HPDE6-E6E7 (cell line): ENCODE data around the gene SRL.
"Not testable (repeated sequence)": the region's sequence is repeated elsewhere in the genome, so short reads cannot be mapped to it uniquely, and the experiment has no call there.

Source experiments
- DNase-seq: peaks from one replicate; pipeline ENCODE4 v3.0.0; 2011; ENCODE audit warnings: missing footprints; ENCODE audit errors: extremely low spot score

SRL gene

DNA sequence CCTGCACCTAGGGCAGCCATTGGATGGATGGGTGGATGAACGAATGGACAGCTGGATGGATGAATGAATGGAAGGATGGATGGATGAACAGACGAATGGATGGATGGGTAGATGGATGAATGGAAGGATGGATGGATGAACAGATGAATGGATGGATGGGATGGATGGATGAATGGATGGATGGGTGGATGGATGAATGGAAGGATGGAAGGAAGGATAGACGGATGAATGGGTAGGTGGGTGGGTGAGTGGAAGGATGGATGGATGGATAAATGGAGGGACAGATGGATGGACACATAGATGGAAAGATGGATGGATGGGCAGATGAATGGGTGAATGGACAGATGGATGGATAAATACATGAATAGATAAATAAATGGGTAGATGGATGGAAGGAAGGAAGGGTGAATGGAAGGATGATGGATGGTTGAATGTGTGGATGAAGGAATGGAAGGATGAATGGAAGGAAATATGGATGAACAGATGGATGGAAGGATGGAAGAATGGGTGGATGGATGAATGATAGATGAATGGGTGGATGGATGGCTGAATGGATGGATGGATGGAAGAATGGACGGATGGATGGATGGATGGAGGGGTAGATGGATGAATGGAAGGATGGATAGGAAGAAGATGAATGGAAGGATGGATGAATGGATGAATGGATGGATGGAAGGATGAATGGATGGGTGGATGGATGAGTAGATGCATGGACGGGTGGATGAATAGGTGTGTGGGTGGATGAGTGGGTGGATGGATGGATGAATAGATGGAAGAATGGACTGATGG is 15.4 kb downstream of the SRL start:
- DNase-seq: no peak

DNA sequence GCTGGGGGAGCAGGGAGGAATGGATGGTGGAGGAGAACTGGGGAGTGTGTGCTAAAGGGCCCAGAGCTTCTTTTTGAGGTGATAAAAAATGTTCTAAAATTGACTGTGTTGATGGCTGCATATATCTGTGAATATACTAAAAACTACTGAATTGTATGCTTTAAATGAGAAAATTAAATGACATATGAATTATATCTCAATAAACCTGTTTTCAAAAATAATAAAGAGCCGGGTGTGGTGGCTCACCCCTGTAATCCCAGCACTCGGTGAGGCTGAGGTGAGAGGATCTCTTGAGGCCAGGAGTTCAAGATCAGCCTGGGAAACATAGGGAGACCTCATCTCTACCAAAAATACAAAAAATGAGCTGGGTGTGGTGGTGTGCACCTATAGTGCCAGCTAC is 16.8 kb downstream of the SRL start:
- DNase-seq: no peak

DNA sequence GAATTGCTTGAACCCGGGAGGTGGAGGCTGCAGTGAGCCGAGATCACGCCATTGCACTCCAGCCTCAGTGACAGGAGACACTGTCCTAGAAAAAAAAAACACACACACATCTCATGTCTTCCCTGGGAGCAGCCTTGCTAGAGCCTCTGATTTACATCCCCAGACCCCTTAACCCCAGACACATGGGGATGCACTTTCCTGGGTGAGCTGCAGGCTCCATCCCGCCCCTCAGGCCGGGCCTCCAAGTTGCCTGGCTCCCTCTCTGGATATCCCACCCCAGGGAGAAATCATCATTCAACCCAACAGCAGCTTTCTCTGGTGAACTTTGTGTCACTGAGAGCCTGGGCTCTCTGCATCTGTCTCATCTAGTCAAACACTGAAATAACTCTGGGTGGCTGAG is 21.5 kb downstream of the SRL start:
- DNase-seq: no peak

DNA sequence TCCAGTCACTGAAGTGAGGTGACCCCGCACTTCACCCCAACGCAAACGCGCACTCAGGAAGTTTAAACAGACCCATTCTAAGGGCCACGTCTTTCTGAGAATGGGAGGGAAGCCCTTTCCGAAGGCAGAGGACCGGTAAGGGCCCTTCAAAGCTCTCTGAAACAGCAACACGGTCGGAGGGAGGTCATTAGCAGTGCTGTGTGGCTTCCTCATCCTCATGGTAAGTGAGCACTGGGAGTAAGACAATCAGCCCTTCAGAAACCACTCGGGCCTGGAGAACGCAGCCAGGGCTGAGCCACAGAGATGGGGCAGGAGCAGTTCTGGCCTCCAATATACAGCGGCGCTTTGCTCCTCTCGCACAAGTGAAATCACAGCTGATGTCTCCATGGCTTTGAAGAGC is 23.7 kb downstream of the SRL start:
- no peak for DNase-seq

DNA sequence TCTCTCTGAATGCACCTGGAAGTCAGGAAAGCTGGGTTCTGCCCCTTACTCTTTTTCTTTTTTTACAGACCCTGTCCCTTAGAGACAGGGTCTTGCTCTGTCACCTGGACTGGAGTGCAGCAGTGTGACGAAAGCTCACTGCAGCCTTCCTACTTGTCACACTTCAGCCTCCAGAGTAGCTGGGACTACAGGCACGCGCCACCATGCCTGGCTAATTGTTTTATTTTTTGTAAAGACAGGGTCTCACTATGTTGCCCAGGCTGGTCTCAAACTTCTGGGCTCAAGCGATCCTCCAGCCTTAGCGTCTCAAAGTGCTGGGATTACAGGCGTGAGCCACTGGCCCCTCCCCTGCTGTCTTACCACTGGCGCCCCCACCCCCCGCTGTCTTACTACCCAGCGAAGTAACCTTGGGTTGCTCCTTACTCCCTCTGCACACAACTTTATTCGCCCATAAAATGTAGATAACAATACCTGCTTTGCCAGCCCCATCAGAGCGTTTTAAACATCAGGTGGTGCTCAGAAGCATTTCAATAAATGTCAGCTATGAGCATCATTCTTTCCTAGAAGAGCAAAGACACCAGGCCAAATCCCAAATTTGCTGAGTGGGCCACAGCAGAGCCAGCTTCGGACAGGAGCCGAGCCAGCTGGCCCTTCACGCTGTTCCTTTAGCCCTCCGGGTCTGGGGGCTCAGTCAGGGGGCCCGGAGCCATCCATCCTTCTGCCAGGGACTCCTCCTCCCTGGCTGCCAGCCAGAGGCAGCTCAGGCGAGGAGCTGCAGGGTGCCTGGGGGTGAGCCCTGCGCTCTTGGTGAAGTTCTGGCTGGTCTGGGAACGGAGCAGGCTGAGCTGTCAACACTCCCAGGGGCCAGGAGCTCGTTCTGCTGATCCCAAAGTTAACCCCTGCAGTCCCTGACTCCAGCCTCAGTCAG is 24.4 kb downstream of the SRL start:
- DNase-seq: no peak

DNA sequence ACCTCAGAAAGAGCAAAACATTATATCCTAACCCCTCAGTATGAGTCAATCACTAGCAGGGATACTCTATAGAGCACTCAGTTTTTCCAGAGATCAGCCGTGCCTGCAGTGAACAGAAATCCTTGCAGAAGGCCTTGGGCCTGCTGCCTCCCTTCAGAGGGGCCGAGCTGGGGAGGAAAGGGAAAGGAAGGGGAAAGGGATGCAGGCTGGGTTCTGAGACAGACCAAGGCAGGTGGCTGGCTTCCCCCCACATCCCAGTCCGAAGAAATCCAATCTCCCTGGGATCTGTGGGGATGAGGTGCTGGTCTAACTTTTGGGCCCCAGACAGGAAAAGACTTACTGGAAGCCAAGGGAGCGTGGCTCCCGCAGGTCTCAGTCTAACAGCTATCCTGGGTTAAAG is 25.3 kb downstream of the SRL start:
- no peak for DNase-seq

DNA sequence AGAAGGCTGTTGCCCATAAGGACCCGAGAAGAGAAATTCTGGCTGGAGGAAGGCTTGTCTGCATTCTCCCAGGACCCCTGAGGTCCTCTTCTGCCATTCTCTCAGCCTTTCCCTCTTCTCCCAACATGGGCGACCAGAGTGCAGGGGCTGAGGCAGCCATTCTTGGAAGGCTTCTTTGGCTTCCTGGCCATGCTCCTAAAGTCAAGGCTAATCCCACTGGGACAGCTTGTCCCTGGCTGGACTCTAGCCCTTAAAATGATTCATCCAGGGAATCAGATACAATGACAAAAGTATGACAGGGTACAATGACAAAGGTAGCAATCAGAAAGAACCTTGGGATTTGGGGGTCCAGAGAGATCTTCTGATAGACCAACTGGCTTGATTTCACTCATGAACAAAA is 26.8 kb downstream of the SRL start:
- DNase-seq: no peak

DNA sequence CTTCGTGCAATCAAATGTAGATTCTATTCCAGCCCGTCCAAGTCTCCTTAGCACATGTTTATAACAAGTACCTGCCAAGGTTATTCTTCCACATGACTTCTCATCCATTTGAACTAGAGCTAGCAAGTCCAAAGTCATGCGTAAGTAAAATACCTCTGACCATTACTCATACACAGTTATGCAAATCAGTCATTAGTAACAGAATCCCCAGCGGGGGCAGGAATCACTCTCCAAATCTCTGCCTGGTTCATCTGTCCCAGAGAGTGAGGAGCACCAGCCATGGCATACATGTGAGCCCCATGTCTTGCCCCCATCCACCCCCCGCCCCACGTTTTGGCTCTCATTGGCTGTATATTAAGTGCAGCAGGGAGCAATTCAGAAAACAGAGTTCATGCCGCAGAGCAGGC is 27.7 kb downstream of the SRL start:
- DNase-seq: peak; percentile 86

DNA sequence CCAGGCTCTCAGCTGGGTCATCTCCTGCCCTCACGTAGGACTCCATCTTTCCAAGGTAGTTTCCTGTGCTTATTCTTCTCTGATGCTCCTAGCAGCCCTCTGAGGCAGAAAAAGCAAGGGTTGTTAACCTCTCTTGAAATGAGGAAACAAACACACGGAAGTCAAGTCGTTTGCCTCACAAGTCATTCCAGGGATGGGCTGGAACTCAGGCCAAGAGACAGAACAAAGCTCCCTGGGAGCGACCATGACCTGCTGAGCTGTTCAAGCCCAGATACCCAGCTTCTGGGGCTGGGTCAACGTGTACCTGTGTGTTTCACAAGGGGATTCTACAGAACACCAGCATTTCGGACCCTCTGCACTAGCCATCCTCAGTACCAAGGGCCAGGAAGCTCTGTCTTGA is 28.1 kb downstream of the SRL start:
- peak; percentile 53 for DNase-seq

DNA sequence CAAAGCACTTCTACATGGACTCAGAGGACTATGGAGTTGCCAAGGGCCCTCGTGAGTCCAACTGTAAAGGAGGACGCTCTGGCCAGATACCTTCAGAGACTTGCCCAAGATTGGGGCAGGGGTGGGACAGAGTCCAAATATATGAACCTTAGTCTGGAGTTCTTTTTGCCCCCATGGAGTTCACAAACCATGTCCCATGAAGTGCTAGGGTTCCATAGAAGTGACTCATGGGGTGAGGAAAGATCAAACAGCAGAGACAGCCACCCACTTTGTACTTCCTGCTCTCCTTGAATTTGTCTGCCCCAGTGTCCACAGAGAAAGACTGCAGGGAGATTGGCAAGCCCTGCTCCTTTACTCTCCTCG is 29.0 kb downstream of the SRL start:
- peak; percentile 48 for DNase-seq

DNA sequence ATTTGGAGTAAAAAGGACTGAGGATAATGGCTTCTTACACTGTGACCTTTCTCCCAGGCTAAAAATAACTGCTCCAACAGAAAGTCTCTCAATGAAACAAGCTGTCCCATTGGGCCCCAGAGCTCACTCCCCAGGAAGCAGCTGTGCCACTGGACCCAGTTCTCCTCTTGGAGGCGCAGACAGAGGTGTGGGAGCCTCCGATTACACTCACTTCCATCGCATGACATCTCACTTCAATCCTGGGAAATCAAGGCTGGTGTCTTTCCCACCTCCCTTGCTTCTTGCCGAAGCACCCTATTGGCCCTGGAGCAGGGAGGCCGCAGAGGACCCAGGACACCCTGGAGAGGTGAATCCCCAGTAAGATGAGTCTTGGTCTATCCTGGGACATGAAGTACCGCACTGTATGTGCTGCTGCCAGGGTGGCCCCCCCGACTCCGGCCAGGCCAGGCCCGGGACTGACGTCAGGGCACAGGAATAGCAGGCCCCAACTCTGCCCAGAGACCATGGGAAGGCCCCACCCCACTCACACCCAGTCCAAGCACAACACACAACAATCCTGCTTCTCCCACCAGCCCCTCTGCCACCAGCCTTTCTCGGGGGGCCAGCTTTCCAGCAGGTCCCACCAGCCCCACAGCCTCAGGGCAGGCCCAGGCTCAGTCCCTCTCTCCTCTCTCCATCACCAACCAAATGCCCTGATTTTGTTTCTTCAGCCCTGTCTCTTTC is 29.5 kb downstream of the SRL start:
- no peak for DNase-seq

DNA sequence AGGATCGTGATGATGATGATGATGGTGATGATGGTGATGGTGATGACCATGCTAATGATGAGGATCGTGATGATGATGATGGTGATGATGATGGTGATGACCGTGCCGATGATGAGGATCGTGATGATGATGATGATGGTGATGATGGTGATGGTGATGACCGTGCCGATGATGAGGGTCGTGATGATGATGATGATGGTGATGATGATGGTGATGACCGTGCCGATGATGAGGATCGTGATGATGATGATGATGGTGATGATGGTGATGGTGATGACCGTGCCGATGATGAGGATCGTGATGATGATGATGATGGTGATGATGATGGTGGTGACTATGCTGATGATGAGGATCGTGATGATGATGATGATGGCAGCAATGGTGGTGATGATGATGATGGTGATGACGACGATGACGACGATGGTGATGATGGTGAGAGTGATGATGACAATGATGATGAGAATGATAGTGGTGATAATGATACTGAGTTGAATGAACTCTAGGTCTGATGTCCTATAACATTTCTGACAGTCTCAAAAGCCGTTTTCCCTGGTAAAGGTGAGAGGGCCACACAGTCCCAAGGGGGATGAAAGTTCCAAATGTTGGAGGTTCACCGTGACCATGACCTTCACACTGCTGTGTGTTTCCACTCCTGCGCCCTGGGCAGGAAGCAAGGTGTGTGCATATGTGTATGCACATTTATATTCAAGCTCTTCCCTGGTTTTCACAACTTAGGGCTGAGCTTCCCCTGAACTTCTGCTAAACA is 30.3 kb downstream of the SRL start:
- not testable (repeated sequence) for DNase-seq

DNA sequence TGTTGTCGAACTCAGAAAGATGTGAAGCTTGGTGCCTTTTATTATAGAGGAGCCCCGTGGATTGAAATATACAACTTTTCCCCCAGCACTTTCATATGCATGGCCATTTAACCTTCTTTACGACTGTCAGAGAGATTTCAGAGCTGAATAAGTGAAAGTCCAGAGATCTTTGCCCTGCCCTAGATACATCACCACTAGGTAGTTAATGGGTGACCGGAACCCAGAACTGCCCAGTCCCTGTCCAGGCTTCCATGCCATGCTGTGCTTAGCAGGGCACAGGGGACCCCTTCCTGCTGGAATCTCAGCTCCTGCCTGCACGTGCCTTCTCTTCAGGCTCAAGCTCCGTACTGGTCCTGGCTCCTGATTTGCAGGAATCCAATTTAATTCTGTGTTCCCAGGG is 32.2 kb downstream of the SRL start:
- DNase-seq: no peak

DNA sequence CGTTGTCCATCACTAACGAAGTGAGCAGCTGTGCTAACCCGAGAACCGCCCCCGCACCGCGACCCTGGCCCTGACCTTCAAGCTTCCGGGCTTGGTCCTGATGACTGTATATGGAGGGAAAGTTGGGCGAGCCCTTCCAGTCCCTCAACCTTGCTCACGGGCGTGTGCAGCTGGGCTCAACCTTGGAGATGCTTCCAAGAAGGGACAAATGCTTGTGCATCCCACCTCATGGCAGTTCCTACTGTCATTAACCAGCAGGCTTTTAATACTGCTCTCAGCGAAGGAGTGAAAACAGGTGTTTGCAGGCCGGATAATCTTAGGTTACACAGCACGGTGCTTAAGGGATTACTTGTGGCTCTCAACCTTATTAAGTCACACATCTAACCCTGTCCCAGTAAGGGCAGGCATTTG is 33.5 kb downstream of the SRL start:
- DNase-seq: no peak

DNA sequence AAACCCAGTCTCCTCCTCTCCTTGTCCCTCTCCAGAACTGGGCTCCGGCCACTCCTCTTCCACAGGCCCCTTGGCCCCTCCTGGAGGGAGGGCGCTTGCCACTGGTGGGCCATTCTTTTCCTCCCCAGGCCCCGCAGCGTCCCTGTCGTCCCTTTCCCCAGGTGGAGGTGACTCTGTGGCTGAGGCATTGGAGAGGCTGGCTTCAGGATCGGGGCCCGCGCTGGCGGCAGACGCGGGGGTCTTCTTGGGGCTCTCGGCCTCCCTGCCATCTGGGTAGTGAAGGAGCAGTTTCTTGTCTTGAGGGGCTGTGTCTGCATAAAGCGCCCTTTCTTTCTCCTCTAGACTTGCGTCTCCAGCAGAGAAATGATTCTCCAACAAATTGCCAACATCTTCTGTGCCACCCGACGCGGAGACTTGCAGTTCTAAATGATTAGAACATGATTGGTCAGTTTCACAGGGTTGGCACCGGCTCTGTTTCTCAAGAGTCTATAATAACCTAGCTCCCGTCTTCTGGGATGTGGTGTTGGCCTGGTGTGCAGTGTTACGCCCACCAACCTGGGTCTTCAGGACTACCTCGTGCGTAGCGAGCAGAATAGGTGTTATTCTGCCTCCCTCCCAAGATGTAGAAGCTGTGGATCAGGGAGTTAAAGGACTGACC is 34.1 kb downstream of the SRL start:
- no peak for DNase-seq

DNA sequence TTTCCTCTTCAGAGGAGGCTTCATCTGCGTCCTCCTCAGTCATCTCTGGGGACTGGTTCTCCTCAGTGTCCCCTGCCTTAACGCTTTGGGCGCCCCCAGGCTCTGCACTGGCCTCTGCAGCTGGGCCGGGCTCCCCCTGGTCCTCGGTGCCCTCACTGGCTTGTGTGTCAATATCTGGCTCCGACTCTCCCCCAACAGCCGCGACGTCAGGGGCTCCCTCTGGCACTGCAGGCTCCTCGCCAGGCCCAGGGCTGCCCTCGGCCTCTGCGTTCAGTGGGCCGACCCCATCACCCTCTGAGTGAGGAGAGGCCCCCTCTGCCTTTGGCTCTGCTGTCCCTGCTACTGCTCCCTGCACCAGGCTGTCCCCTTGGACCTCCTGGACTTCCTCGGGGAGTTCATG is 34.7 kb downstream of the SRL start:
- no peak for DNase-seq

DNA sequence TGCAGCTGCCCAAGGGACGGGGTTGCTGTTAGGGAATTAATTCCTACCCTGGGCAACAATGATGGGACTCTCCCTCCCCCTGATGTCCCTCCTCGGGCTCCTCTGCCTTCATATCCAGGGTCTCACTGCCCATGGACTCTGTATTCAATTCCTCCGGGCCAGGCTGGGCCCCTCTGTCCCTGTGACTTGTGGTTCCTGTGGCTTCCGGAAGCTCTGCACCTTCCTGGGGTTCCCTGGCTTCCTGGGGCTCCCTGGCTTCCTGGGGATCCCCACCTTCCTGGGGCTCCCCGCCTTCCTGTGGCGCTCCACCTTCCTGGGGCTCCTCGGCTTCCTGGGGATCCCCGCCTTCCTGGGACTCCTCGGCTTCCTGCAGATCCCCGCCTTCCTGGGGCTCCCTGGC is 35.2 kb downstream of the SRL start:
- DNase-seq: no peak

DNA sequence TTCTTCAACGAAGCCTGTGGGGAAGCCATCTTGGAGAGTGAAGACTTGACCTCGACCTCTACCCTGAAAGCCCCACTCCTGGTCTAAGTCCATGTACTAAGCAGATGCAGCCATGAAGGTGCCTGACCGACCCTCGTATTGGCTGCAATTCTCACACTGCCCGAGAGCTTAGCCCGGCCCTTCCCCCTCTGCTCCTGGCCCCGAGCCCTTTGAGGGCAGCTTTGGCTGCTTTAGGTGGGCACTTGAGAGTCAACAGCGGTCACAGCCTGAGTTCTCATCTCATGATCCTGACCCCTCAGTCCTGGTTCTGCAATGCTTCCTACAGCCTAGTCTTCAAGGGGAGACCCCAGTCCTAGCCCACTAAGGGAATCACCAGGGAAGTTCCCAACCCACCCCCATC is 35.9 kb downstream of the SRL start:
- DNase-seq: no peak

DNA sequence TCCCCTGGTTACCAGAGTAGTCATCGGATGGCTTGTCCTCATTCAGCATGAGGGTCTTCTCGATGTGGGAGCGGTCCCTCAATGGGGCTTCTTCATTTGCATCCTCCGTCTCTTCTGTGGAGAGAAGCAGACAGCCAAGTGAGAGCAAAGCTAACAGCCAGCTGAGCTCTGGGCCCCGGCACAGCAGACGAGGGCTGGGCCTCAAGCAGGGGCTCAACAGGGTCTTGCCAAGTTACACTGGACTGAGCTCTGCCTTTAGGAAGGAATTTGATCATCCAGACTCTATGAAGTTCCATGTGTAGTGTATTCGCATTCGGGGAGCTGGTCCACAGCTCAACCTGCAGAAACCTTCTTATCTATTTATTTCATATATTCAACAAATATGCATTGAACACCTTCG is 37.4 kb downstream of the SRL start:
- no peak for DNase-seq

DNA sequence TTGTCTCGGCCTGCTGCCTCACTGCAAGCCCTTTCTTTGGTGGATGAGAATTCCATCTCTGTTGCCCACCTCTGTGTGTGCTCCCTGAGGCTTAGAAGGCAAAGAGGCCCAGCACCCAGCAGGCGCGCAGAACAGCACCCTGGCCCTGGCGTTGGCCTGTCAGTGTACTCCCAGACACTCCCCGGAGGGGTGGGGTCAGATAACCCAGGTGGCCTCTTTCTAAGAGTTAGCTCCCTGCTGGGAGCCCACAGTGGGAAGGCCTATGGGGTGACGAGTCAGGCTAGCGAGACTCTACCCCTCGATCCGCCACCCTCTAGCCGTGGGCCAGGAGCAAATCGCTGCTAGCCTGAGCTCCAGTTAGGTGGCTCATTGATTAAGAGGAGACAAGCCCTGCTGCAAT is 38.1 kb downstream of the SRL start:
- DNase-seq: no peak
